ENCODE results near the gene ZNF569. TPM values are rescaled to one million over a fixed set of nuclear protein-coding genes. Genes with fewer than 3 reads are reported as not detected.
A peak's percentile ranks its signal among the peaks of the same experiment; 100 is the strongest.

ZNF569 gene
- total and polyA plus RNA-seq, 2 of the 13 experiments (the other 11 are each of a cell fraction or from before 2014, with no cell fraction given), result 1.4 to 5.7 TPM

GRCh38 chr19:37466798-37467607, at the start of gene ZNF569 (continued):
- TF ChIP-seq SOX6 (IDR thresholded peaks at IDR 0.05) (no peak), SOX6 (CRISPR knock-in tag; IDR thresholded peaks at IDR 0.05) (peak; percentile 63; the same call in 1 of the 2 replicates), ZGPAT (CRISPR knock-in tag; IDR thresholded peaks at IDR 0.05) (peak; percentile 73; the same call in 1 of the 2 replicates), ZHX2 (IDR thresholded peaks at IDR 0.05; ENCODE audit: low read depth) (0 out of 2 replicates have a peak, but pooled peaks have one; percentile 86), ZHX2 (CRISPR knock-in tag; IDR thresholded peaks at IDR 0.05; ENCODE audit: borderline replicate concordance) (no peak), MBNL3 (CRISPR knock-in tag; conservative IDR thresholded peaks at IDR 0.05) (no peak), THAP8 (CRISPR knock-in tag; IDR thresholded peaks at IDR 0.05; ENCODE audit: borderline replicate concordance) (no peak), ZNF619 (CRISPR knock-in tag; IDR thresholded peaks at IDR 0.05) (no peak), PHF8 (CRISPR knock-in tag; IDR thresholded peaks at IDR 0.05) (peak; percentile 89), MED8 (CRISPR knock-in tag; IDR thresholded peaks at IDR 0.05; ENCODE audit: insufficient replicate concordance) (no peak), MLX (CRISPR knock-in tag; IDR thresholded peaks at IDR 0.05) (no peak), RAD21 (CRISPR knock-in tag; IDR thresholded peaks at IDR 0.05) (no peak; the same call in 1 of the 2 replicates), SMARCE1 (IDR thresholded peaks at IDR 0.05; ENCODE audit: borderline replicate concordance) (no peak), REPIN1 (CRISPR knock-in tag; IDR thresholded peaks at IDR 0.05; ENCODE audit: borderline replicate concordance, low read depth) (peak; percentile 85), ZNF30 (CRISPR knock-in tag; IDR thresholded peaks at IDR 0.05) (no peak), ATM (IDR thresholded peaks at IDR 0.05; ENCODE audit: borderline replicate concordance) (no peak), ZNF781 (CRISPR knock-in tag; IDR thresholded peaks at IDR 0.05; ENCODE audit: borderline replicate concordance, not compliant biosample characterization) (no peak), ZSCAN12 (CRISPR knock-in tag; IDR thresholded peaks at IDR 0.05) (no peak), DPF2 (CRISPR knock-in tag; IDR thresholded peaks at IDR 0.05; ENCODE audit: borderline replicate concordance, low read depth) (no peak), MTA1 (CRISPR knock-in tag; IDR thresholded peaks at IDR 0.05; ENCODE audit: borderline replicate concordance) (no peak), FOXP1 (IDR thresholded peaks at IDR 0.05) (no peak), FOXP1 (CRISPR knock-in tag; IDR thresholded peaks at IDR 0.05) (0 out of 2 replicates have a peak, but pooled peaks have one; percentile 5), GZF1 (CRISPR knock-in tag; IDR thresholded peaks at IDR 0.05) (0 out of 2 replicates have a peak, but pooled peaks have one; percentile 78)

All from HepG2 (cell line).